GM12801 (cell line): ENCODE data around the gene CFAP73.

Experiments
- CTCF ChIP-seq: IDR thresholded peaks from one replicate; pipeline ENCODE4 v1.5.1; 2011; ENCODE audit warnings: control low read depth; ENCODE audit not compliant: insufficient read length; ENCODE audit errors: extremely low read depth

The CFAP73 gene

GRCh38 chr12:113134521-113134951, 15.0 kb upstream of the CFAP73 start:
- TF ChIP-seq CTCF: no peak

- TF ChIP-seq CTCF: no peak
Measured at GRCh38 chr12:113135178-113136127, 14.1 kb upstream of the CFAP73 start, which contains the start of gene RASAL1. Gene RASAL1 (minus strand): TSS chr12:113135761. CDS start chr12:113135462, 299 bp downstream.

- no peak for TF ChIP-seq CTCF
Measured at GRCh38 chr12:113136128-113136989, 13.2 kb upstream of the CFAP73 start.

GRCh38 chr12:113136990-113137511, 12.5 kb upstream of the CFAP73 start:
- no peak for TF ChIP-seq CTCF

GRCh38 chr12:113137861-113138783, 11.4 kb upstream of the CFAP73 start:
- TF ChIP-seq CTCF: no peak

- no peak for TF ChIP-seq CTCF
Measured at GRCh38 chr12:113138826-113139225, 10.7 kb upstream of the CFAP73 start.
